Activated gamma-delta T cell treated with Interleukin-2 at 50 U/mL for 16 hours (primary cell): ENCODE data around the gene NT5M.

Experiments used
- DNase-seq: peaks from one replicate; pipeline ENCODE4 v3.0.0-alpha.2; 2020

The NT5M gene

GRCh38 chr17:17303847-17304490 lies 796 bp downstream of the NT5M start:
- DNase-seq: no peak

DNA sequence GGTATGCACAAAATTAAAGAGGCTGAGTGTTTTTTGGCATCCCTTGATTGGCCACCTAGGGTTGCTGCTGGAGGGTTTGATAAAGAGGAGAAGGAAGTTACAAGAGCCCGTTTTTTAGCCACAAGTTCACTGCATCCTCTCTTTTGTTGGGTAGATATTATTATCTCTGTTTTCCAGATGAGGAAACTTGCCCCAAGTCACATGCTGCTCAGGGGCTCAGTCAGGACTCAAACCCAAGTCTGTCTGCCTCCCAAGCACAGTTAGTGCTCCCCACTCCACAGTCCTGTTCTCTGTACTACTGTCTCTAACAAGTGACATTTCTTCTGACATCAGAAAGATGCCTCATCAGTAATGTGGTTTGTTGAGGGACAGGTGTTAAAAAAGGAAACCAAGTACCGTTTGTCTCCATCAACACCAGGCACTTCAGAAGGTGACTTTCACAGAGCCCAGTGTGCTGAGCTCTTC lies 1.4 kb downstream of the NT5M start:
- peak; percentile 31 for DNase-seq

DNA sequence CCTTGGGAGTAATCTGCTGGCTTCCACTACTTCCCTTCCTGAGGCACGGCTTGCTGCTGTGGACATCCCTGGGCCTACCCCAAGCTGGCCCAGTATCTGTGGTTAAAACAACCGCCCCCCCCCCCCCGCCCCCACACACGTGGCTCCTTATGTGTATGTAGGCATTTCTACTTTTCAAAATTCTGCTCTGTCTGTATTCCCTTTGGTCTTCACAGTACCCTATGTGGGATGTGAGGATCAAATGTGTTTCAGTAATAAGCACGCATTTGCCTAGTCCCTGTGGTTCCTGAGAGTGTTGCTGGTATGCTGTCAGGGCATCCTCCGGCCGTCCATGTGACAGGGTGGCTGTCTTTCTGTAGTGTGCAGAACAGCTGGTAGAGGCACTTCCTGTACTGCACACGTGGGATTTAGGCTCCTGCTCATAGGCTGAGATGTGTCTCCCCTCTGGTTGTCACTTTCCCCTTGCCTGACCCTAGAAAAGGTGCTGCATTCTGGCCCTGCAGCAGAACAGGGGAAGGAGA lies 2.2 kb downstream of the NT5M start:
- DNase-seq: peak; percentile 54

- DNase-seq: no peak
Measured at GRCh38 chr17:17309356-17309755, 6.2 kb downstream of the NT5M start.

GRCh38 chr17:17313350-17313991 lies 10.3 kb downstream of the NT5M start:
- peak; percentile 75 for DNase-seq

- no peak for DNase-seq
Measured at GRCh38 chr17:17314501-17315071, 11.4 kb downstream of the NT5M start.

DNA sequence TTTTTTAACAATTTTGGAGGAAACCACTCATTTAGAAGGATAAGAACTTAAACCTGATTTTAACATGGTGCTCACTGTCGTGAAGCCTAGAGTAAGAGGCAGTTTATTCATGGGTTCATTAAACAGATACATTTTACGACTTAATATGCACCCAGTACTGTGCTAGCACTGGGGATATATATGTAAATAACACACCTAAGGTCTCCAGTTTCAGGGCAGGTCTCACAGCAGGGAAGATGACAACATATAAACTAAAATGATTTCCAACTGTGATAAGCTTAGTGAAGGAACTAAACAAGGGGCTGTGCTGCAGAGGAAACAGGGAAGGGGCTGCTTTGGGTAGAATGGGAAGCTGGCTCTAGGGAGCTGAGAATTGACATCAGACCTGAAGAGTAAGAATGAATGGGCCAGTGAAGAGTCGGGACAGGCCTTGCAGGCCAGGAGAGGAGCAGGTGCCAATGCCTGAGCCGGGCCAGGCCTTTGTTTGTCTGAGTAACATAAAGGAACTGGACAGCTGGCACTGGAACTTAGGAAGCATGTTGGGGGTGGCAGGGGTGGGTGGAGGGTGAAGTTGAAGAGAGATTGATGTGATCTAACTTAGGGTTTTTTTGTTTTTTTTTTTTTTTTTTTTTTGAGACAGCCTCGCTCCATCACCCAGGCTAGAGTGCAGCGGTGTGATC lies 12.1 kb downstream of the NT5M start:
- DNase-seq: no peak

GRCh38 chr17:17320188-17320910 lies 17.2 kb downstream of the NT5M start:
- no peak for DNase-seq

DNA sequence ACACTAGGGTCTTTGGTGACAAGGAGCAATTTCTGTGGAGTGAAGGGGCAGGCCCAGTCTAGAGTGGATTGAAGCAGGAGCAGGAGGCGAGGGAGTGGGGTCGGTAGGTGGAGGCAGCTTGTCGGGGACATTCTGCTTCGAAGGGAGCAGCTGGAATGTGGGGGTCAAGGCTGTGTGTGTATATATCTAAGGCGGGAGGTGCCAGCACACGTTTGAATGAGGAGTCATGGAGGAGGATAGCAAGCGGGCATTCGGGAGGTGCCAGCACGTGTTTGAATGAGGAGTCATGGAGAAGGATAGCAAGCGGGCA lies 17.7 kb downstream of the NT5M start:
- no peak for DNase-seq

DNA sequence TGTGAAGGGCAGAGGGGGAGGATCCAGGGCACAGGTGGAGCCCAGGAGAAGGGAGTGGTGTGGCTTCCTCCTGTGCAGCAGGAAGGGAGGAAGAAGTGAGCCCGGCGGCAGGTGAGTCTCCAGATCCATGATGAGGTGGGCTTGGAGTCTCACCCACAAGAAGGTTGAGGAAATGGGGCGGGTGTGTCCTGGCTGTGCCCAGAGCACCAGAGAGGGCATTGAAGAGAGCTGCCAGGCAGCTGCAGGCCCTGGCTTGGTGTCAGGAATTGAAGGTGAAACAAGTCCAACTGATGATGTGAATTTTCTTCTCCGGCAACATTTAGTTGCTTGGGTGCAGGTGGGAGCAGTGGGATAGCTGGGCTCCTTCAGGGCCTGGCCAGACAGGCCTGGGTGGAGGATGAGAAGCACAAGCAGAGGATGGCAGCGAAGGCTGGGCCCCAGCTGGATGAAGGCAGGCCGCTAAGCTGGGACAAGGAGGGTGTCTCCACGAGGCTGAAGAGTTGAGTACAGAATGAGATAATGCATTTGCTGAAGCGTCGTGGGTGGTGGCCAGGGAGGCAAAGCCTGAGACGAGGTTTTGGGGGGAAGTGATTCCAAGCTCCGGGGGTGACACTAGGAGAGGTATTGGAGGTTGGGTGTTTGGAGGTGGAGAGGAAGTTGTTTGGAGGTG lies 18.3 kb downstream of the NT5M start:
- no peak for DNase-seq

GRCh38 chr17:17322516-17323510 lies 19.6 kb downstream of the NT5M start:
- no peak for DNase-seq

GRCh38 chr17:17324616-17325015 lies 21.4 kb downstream of the NT5M start:
- DNase-seq: no peak

GRCh38 chr17:17325228-17325627 lies 22.1 kb downstream of the NT5M start:
- DNase-seq: no peak

- DNase-seq: no peak
Measured at GRCh38 chr17:17325816-17326215, 22.6 kb downstream of the NT5M start.

DNA sequence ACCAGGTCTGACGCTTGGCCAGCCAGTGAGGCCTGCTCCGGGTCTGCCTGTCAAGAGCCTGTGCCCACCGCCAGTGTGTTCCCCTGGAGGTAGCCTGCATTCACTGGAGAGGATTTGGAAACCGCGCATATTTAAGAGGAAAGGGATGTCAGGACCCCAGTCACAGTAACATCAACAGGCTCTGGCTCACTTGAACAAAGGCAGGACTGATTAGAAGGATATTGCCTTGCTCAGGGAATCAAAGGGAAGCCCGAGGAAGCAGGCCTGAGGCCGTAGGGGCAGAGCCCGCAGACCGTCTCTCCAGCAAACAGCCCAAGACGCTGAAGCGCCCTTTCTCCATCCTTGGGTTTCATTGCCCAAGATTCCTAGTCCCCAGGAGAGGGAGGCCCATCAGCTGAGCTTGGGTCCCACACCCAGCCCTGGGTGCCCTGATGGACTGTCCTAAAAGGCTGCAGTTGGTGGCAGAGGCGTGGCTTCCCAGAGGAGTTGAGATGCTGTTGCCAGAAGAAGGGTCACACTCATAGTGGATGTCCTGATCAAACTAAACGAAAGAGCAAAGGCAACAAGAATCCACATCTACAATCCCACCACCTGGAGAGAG lies 23.2 kb downstream of the NT5M start:
- DNase-seq: no peak

DNA sequence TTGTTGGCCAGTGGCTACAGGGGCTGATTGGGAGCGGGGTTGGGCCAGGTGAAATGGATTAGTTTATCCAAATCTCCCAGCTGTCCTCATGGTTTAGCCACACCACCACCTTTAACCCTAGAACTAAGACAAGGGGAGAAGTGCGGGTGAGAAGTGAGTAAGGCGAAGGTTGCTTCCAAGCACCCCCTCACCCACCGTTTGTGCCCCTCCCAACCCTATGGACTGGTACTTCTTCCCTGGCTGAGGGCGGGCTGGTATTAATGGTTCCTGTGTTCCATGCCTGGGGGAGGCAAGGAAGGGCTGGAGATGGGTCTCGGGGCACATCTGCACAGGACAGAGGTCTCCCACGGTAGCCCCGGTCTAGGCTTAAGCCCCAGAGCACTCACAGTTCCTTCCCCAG lies 25.1 kb downstream of the NT5M start:
- no peak for DNase-seq

DNA sequence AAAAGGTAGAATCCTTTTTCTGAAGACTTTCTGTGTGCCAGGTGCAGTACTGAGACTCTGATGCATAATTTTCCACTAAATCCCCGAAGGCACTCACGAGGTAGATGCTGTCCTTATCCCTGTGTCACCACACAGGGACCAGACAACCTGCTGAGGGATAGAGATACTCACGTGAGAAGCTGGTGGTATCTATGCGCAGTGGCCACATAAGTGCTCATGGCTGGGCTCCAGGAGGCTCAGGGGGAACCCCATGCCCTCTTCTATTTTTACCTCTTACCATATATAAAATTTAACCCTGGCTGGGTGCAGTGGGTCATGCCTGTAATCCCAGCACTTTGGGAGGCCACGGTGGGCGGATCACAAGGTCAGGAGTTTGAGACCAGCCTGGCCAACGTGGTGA lies 38.3 kb downstream of the NT5M start:
- no peak for DNase-seq

DNA sequence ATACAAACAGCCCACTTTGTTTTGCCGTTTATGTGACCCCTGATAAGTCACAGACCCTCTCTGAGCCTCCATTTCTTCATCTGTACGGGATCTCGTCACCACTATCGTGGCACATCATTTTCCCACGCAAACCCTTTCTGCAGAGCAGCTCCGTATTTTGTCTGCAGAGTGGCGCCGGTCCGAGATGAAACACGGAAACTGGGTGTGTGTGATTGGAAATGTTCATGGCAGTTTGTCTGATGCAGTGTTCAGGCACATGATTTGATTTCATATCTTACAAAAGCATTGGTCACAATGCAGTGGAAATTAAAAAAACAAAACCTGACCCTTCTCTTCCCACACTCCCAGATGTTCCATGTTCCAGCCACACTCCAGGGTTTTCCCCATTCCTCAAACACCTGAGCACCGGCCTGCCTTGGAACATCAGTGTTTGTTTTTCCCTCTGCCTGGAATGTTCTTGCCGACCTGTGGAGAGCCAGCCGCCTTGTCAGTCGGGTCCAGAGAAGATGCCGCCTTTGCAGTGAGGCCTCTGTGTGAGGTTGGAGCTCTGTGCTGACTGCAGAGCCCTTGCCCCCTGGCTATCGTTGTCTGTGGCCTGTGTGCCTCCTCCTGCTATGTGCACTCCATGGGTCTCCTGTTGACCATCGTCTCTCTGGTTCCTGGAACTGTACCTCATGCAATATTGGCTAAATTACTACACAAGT lies 39.2 kb downstream of the NT5M start:
- no peak for DNase-seq

GRCh38 chr17:17343160-17343735 lies 40.1 kb downstream of the NT5M start:
- DNase-seq: no peak
